ENCODE results near the gene CFAP70. TPM values are rescaled to one million over a fixed set of nuclear protein-coding genes. Genes with fewer than 3 reads are reported as not detected.

Gene CFAP70
- total and polyA plus RNA-seq, 2 of the 8 experiments (the other 6 are each of a cell fraction or from before 2014, with no cell fraction given), result 0.21 to 0.30 TPM

- Histone ChIP-seq H3K4me3 (ENCODE audit: extremely low read depth in 1 of 4, insufficient read depth in 2 of 4, low read depth in 3 of 4, low read length in 4 of 4) (no peak overlapping the region), H3K23ac (ENCODE audit: insufficient read length) (no peak overlapping the region), H3K27ac (ENCODE audit: low read depth, low read length) (no peak overlapping the region), H2AK5ac (ENCODE audit: low read depth, low read length) (no peak overlapping the region), H3K36me3 (ENCODE audit: control insufficient read depth in 2 of 4, insufficient read depth in 4 of 4, low read length in 3 of 4) (no peaks in the 10 kb centered on the region), H3K18ac (ENCODE audit: extremely low read depth, low read length) (no peak overlapping the region), H2BK15ac (ENCODE audit: low read length) (no peak overlapping the region), H3K9ac (replicated peaks in 1 of 4; ENCODE audit: extremely low read depth in 1 of 4, low read depth in 3 of 4, low read length in 3 of 4) (no peak overlapping the region), H2BK5ac (ENCODE audit: low read depth, low read length) (no peak overlapping the region), H3K79me1 (ENCODE audit: low read depth, low read length) (no peaks in the 10 kb centered on the region), H4K5ac (ENCODE audit: insufficient read length, low read depth, low read length) (no peak overlapping the region), H3K14ac (ENCODE audit: insufficient read length) (no peak overlapping the region), H3K9me3 (ENCODE audit: insufficient read depth in 2 of 2, low read depth in 1 of 2, low read length in 1 of 2) (no peaks in the 10 kb centered on the region), H2AFZ (ENCODE audit: low read length) (no peak overlapping the region), H3K4me2 (ENCODE audit: insufficient read depth in 1 of 2, low read depth in 2 of 2, low read length in 2 of 2) (no peak overlapping the region), H2BK20ac (ENCODE audit: low read length) (no peak overlapping the region), H4K8ac (ENCODE audit: extremely low read depth, insufficient read depth, low read length) (no peak overlapping the region), H2BK12ac (ENCODE audit: low read depth, low read length) (no peak overlapping the region), H2BK120ac (replicated peaks; ENCODE audit: low read depth, low read length) (no peak overlapping the region), H3K4me1 (replicated peaks in 1 of 4; ENCODE audit: control insufficient read depth in 3 of 4, insufficient read depth in 4 of 4, low read length in 3 of 4) (no peaks in the 10 kb centered on the region), H3K56ac (replicated peaks; ENCODE audit: insufficient read length, low read depth, low read length) (no peak overlapping the region), H3K4ac (replicated peaks; ENCODE audit: insufficient read length, low read depth, low read length) (no peak overlapping the region), H3K27me3 (replicated peaks in 1 of 4; ENCODE audit: control insufficient read depth in 3 of 4, extremely low read depth in 1 of 4, insufficient read depth in 3 of 4, low read length in 3 of 4) (no peaks in the 10 kb centered on the region), H3K23me2 (ENCODE audit: low read depth, low read length) (no peaks in the 10 kb centered on the region), H4K20me1 (replicated peaks in 1 of 2; ENCODE audit: control insufficient read depth in 1 of 2, insufficient read depth in 2 of 2, low read length in 2 of 2) (no peaks in the 10 kb centered on the region), H4K91ac (replicated peaks; ENCODE audit: insufficient read length, low read length) (no peak overlapping the region), H3K79me2 (ENCODE audit: control insufficient read depth in 1 of 2, insufficient read depth in 2 of 2, low read length in 2 of 2) (no peaks in the 10 kb centered on the region)
- DNase-seq (ENCODE audit: low read depth in 1 of 2, low spot score in 2 of 2) (no peak), FAIRE-seq (no peak)
- POLR2A ChIA-PET (ENCODE audit: partially characterized antibody), result no interaction called here
- no peak for TF ChIP-seq KDM5A (IDR thresholded peaks at IDR 0.05; ENCODE audit: low read length)
- TF ChIP-seq MAX (IDR thresholded peaks at IDR 0.05), result no peak
- WGBS, 2 experiments (ENCODE audit: extremely low coverage in 1 of 2, insufficient coverage in 1 of 2, insufficient read length in 1 of 2, insufficient replicate concordance in 2 of 2, low coverage in 1 of 2, low lambda C conversion rate in 2 of 2, missing lambda C conversion rate in 1 of 2), result 100% methylated on average over 1 of the region's 1 CpG; no CpG with 5 or more reads in 1 of the 2 experiments
- CTCF ChIA-PET (ENCODE audit: partially characterized antibody), result no interaction called here
These were observed 25.5 kb downstream of the CFAP70 start for GRCh38 chr10:73333202-73333601.
